ENCODE results near the gene ZSCAN32. TPM values are rescaled to one million over a fixed set of nuclear protein-coding genes. Genes with fewer than 3 reads are reported as not detected.

Gene ZSCAN32
- total and polyA plus RNA-seq, 2 of the 8 experiments (the other 6 are each of a cell fraction or from before 2014, with no cell fraction given), result 13.4 to 22.0 TPM

GRCh38 chr16:3439637-3440036 lies 38.8 kb upstream of the ZSCAN32 start:
- no peak overlapping the region for H2BK15ac ChIP-seq (ENCODE audit: low read length)
- H3K23ac ChIP-seq (ENCODE audit: insufficient read length), result no peak overlapping the region
- no peak overlapping the region for H2AFZ ChIP-seq (ENCODE audit: low read length)
- H2BK5ac ChIP-seq (ENCODE audit: low read depth, low read length), result no peak overlapping the region
- no peaks in the 10 kb centered on the region for H3K27me3 ChIP-seq (replicated peaks in 1 of 4; ENCODE audit: control insufficient read depth in 3 of 4, extremely low read depth in 1 of 4, insufficient read depth in 3 of 4, low read length in 3 of 4)
- no peak overlapping the region for H4K5ac ChIP-seq (ENCODE audit: insufficient read length, low read depth, low read length)
- H2BK120ac ChIP-seq (replicated peaks; ENCODE audit: low read depth, low read length), result no peak overlapping the region
- H4K8ac ChIP-seq (ENCODE audit: extremely low read depth, insufficient read depth, low read length), result no peak overlapping the region
- H3K4me3 ChIP-seq (ENCODE audit: extremely low read depth in 1 of 4, insufficient read depth in 2 of 4, low read depth in 3 of 4, low read length in 4 of 4), result no peak overlapping the region
- ChIA-PET POLR2A (ENCODE audit: partially characterized antibody) (no interaction called here), CTCF (ENCODE audit: partially characterized antibody) (no interaction called here)
- no peaks in the 10 kb centered on the region; a peak in 1 of 7 replicates for H3K4me1 ChIP-seq (replicated peaks in 1 of 4; ENCODE audit: control insufficient read depth in 3 of 4, insufficient read depth in 4 of 4, low read length in 3 of 4)
- no peak overlapping the region for H4K91ac ChIP-seq (replicated peaks; ENCODE audit: insufficient read length, low read length)
- no peak for DNase-seq (ENCODE audit: low read depth in 1 of 2, low spot score in 2 of 2)
- H3K27ac ChIP-seq (ENCODE audit: low read depth, low read length), result no peak overlapping the region
- no peak overlapping the region for H2BK12ac ChIP-seq (ENCODE audit: low read depth, low read length)
- H3K18ac ChIP-seq (ENCODE audit: extremely low read depth, low read length), result no peak overlapping the region
- no peak overlapping the region for H3K4ac ChIP-seq (replicated peaks; ENCODE audit: insufficient read length, low read depth, low read length)
- H3K14ac ChIP-seq (ENCODE audit: insufficient read length), result no peak overlapping the region
- H3K9ac ChIP-seq (replicated peaks in 1 of 4; ENCODE audit: extremely low read depth in 1 of 4, low read depth in 3 of 4, low read length in 3 of 4), result no peak overlapping the region
- H3K4me2 ChIP-seq (ENCODE audit: insufficient read depth in 1 of 2, low read depth in 2 of 2, low read length in 2 of 2), result no peak overlapping the region
- H3K9me3 ChIP-seq (ENCODE audit: insufficient read depth in 2 of 2, low read depth in 1 of 2, low read length in 1 of 2), result peaks cover 3% of the 10 kb centered on the region in 2 experiments; a peak in 3 of 4 replicates
- H4K20me1 ChIP-seq (replicated peaks in 1 of 2; ENCODE audit: control insufficient read depth in 1 of 2, insufficient read depth in 2 of 2, low read length in 2 of 2), result no peaks in the 10 kb centered on the region
- H2BK20ac ChIP-seq (ENCODE audit: low read length), result no peak overlapping the region
- H2AK5ac ChIP-seq (ENCODE audit: low read depth, low read length), result no peak overlapping the region
- 91 to 100% methylated on average over 2 to 4 of the region's 4 CpGs for WGBS, 2 experiments (ENCODE audit: extremely low coverage in 1 of 2, insufficient coverage in 1 of 2, insufficient read length in 1 of 2, insufficient replicate concordance in 2 of 2, low coverage in 1 of 2, low lambda C conversion rate in 2 of 2, missing lambda C conversion rate in 1 of 2)
- FAIRE-seq, result no peak
- H3K56ac ChIP-seq (replicated peaks; ENCODE audit: insufficient read length, low read depth, low read length), result no peak overlapping the region
- H3K79me1 ChIP-seq (ENCODE audit: low read depth, low read length), result no peaks in the 10 kb centered on the region; the same call in 1 of the 2 replicates
- H3K36me3 ChIP-seq (ENCODE audit: control insufficient read depth in 2 of 4, insufficient read depth in 4 of 4, low read length in 3 of 4), result peaks cover 0 to 10% (median 2%) of the 10 kb centered on the region in 4 experiments; a peak in 5 of 8 replicates
- peaks cover 3% of the 10 kb centered on the region; the same call in 1 of the 2 replicates for H3K23me2 ChIP-seq (ENCODE audit: low read depth, low read length)
- peaks cover 0 to 14% of the 10 kb centered on the region in 2 experiments; a peak in 2 of 4 replicates for H3K79me2 ChIP-seq (ENCODE audit: control insufficient read depth in 1 of 2, insufficient read depth in 2 of 2, low read length in 2 of 2)
- no peak for TF ChIP-seq RAD21 (IDR thresholded peaks at IDR 0.05 in 1 of 2, conservative IDR thresholded peaks at IDR 0.05 in 1 of 2; ENCODE audit: low read depth in 2 of 2, low read length in 2 of 2)
- no peak for TF ChIP-seq CREB1 (IDR thresholded peaks at IDR 0.05)
- no peak for TF ChIP-seq TEAD4 (IDR thresholded peaks at IDR 0.05; ENCODE audit: low read depth, low read length)
- no peak for TF ChIP-seq EGR1 (IDR thresholded peaks at IDR 0.05; ENCODE audit: borderline replicate concordance, low read depth, low read length)
- no peak for TF ChIP-seq FOSL1 (IDR thresholded peaks at IDR 0.05; ENCODE audit: insufficient read depth, low read depth, low read length)
- no peak for TF ChIP-seq CBX8 (IDR thresholded peaks at IDR 0.05; ENCODE audit: borderline replicate concordance, low read depth, low read length)
- no peak for TF ChIP-seq EZH2 (IDR thresholded peaks at IDR 0.05; ENCODE audit: low read depth, low read length, severe bottlenecking)
- TF ChIP-seq, protein P1, sequence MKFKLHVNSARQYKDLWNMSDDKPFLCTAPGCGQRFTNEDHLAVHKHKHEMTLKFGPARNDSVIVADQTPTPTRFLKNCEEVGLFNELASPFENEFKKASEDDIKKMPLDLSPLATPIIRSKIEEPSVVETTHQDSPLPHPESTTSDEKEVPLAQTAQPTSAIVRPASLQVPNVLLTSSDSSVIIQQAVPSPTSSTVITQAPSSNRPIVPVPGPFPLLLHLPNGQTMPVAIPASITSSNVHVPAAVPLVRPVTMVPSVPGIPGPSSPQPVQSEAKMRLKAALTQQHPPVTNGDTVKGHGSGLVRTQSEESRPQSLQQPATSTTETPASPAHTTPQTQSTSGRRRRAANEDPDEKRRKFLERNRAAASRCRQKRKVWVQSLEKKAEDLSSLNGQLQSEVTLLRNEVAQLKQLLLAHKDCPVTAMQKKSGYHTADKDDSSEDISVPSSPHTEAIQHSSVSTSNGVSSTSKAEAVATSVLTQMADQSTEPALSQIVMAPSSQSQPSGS (IDR thresholded peaks at IDR 0.05; ENCODE audit: low read length), result no peak
- TF ChIP-seq CEBPB (IDR thresholded peaks at IDR 0.05; ENCODE audit: low read depth, low read length), result no peak
- TF ChIP-seq RBBP5 (IDR thresholded peaks at IDR 0.05; ENCODE audit: borderline replicate concordance, low read depth, low read length), result no peak
- TF ChIP-seq MAX (IDR thresholded peaks at IDR 0.05), result no peak
- TF ChIP-seq SP1 (IDR thresholded peaks at IDR 0.05; ENCODE audit: low read depth, low read length), result no peak

Measured in H1 (cell line).